Lower leg skin (tissue), 3 donors: Measurements from ENCODE around the gene C9orf43.
"Not testable (repeated sequence)": the region's sequence is repeated elsewhere in the genome, so short reads cannot be mapped to it uniquely, and the experiment has no call there.

Source experiments
- CTCF ChIP-seq, 3 donors: fragments of 450-650 bp; IDR thresholded peaks; one replicate each; pipeline ENCODE4 v1.5.1; 2016; ENCODE audit warnings: antibody characterized with exemption in 3 of 3, mild to moderate bottlenecking in 3 of 3, moderate library complexity in 2 of 3
- POLR2A ChIP-seq, 2 donors: fragments of 450-650 bp; IDR thresholded peaks; one replicate each; pipeline ENCODE4 v1.6.1; 2016 to 2017; ENCODE audit warnings: antibody characterized with exemption in 2 of 2, mild to moderate bottlenecking in 1 of 2, moderate library complexity in 1 of 2

- TF ChIP-seq CTCF (IDR thresholded peaks at IDR 0.05): peak in 1 of 3 donors; percentile 70
- not testable (repeated sequence) for TF ChIP-seq POLR2A (IDR thresholded peaks at IDR 0.05)
Observed at GRCh38 chr9:113406873-113407511, 3.6 kb upstream of the C9orf43 start.
